Type B pancreatic cell (in vitro differentiated cells): ENCODE results near the gene SND1. TPM values are rescaled to one million over a fixed set of nuclear protein-coding genes. Genes with fewer than 3 reads are reported as not detected.
A peak's percentile ranks its signal among the peaks of the same experiment; 100 is the strongest.

ENCODE experiments used
- DNase-seq: peaks from one replicate; pipeline ENCODE4 v3.0.0; 2021; ENCODE audit warnings: mixed read lengths; ENCODE audit not compliant: unreplicated experiment; ENCODE audit errors: extremely low spot score
- H3K27ac Mint-ChIP-seq: 2 replicates; pipeline ENCODE4 v1.8.0; 2021; ENCODE audit warnings: mild to moderate bottlenecking, mixed read lengths
- H3K27me3 Mint-ChIP-seq: 2 replicates; pipeline ENCODE4 v1.8.0; 2021; ENCODE audit warnings: mixed read lengths
- H3K36me3 Mint-ChIP-seq: 2 replicates; pipeline ENCODE4 v1.8.0; 2021; ENCODE audit warnings: mixed read lengths
- H3K4me1 Mint-ChIP-seq: one replicate; pipeline ENCODE4 v1.8.0; 2021; ENCODE audit warnings: mixed read lengths; ENCODE audit not compliant: unreplicated experiment
- H3K4me3 Mint-ChIP-seq: 2 replicates; pipeline ENCODE4 v1.8.0; 2021; ENCODE audit warnings: mild to moderate bottlenecking, mixed read lengths
- H3K9me3 Mint-ChIP-seq: 2 replicates; pipeline ENCODE4 v1.8.0; 2021; ENCODE audit warnings: mixed read lengths
- CTCF ChIP-seq: fragments of 200-600 bp; sonication (generic); conservative IDR thresholded peaks from 2 replicates; pipeline ENCODE4 v1.5.0; 2021; ENCODE audit warnings: antibody characterized with exemption, mild to moderate bottlenecking
- total RNA-seq: library from RNA; stranded (reverse); gene quantifications from 2 replicates; pipeline ENCODE4 v1.2.1, GENCODE V29; 2021; ENCODE audit warnings: low replicate concordance

The SND1 gene
- total RNA-seq, 1 donor from 2014 or later, result 199 TPM

GRCh38 chr7:127904670-127904985 lies 252.6 kb downstream of the SND1 start:
- peaks cover 15% of the 10 kb centered on the region for H3K36me3 Mint-ChIP-seq
- H3K27ac Mint-ChIP-seq, result no peak overlapping the region
- no peaks in the 10 kb centered on the region for H3K9me3 Mint-ChIP-seq
- no peak for DNase-seq
- no peaks in the 10 kb centered on the region for H3K27me3 Mint-ChIP-seq
- peaks cover 54% of the 10 kb centered on the region for H3K4me1 Mint-ChIP-seq
- TF ChIP-seq CTCF, result no peak
- H3K4me3 Mint-ChIP-seq, result no peak overlapping the region

GRCh38 chr7:127905021-127905420 lies 253.0 kb downstream of the SND1 start:
- no peak for DNase-seq
- H3K36me3 Mint-ChIP-seq, result peaks cover 13% of the 10 kb centered on the region
- no peak for TF ChIP-seq CTCF
- peak overlapping the region; percentile 44 for H3K27ac Mint-ChIP-seq
- no peaks in the 10 kb centered on the region for H3K27me3 Mint-ChIP-seq
- no peak overlapping the region for H3K4me3 Mint-ChIP-seq
- H3K9me3 Mint-ChIP-seq, result no peaks in the 10 kb centered on the region
- peaks cover 51% of the 10 kb centered on the region for H3K4me1 Mint-ChIP-seq

GRCh38 chr7:127905491-127906330 lies 253.7 kb downstream of the SND1 start:
- H3K27me3 Mint-ChIP-seq, result no peaks in the 10 kb centered on the region
- DNase-seq, result no peak
- peaks cover 44% of the 10 kb centered on the region for H3K4me1 Mint-ChIP-seq
- H3K27ac Mint-ChIP-seq, result peak overlapping the region; percentile 44
- no peak for TF ChIP-seq CTCF
- H3K4me3 Mint-ChIP-seq, result no peak overlapping the region
- peaks cover 17% of the 10 kb centered on the region for H3K36me3 Mint-ChIP-seq
- no peaks in the 10 kb centered on the region for H3K9me3 Mint-ChIP-seq

DNA sequence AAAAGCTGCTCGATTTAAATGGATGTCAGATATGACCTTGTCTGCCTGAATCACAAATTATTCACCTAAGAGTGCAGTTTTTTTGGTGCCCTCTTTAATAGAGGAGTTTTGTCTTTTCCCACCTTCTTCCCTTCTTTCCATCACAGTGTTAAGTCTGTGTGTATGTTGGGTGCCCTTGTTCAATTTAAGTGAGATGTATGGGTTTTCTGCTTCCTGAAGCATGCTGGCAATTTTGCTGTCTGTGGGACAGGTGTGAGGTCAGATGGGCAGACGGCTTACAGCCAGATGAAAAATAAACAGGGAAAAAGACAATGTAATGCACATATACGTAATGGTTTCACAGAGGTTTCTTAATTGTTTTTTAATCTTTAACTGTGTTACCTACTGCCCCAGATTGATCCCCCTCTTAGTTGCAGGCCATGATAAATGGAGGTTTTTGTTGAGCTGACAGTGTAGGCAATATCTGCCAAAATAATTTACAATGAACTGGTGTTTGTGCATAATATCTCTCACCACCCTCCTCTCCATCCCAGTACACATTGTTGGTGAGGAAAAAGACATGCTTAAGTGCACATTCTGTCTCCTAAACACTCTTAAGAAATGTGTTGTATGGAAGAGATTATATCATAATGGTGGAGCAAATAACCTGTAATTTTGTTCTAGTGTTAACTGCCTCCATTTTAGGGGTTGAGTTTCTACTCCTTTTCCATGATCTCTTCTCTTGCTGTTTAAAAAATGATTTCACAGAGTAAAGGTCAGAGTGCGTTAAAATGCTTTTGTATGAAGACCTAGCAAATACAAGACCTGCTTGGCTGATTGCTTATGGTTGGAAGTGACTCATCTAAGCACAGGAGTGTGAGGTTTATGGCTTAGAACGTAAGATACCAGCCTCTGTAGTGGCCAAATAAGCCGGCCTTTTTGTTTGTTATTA lies 255.4 kb downstream of the SND1 start:
- Mint-ChIP-seq H3K27me3 (no peaks in the 10 kb centered on the region), H3K4me3 (peak overlapping the region; percentile 20), H3K36me3 (peaks cover 17% of the 10 kb centered on the region), H3K4me1 (peaks cover 33% of the 10 kb centered on the region), H3K27ac (peak overlapping the region; percentile 10), H3K9me3 (no peaks in the 10 kb centered on the region)
- DNase-seq, result no peak
- TF ChIP-seq CTCF, result no peak

- Mint-ChIP-seq H3K4me1 (peaks cover 33% of the 10 kb centered on the region), H3K36me3 (peaks cover 17% of the 10 kb centered on the region), H3K4me3 (no peak overlapping the region), H3K27me3 (no peaks in the 10 kb centered on the region), H3K27ac (peak overlapping the region; percentile 4), H3K9me3 (no peaks in the 10 kb centered on the region)
- no peak for DNase-seq
- no peak for TF ChIP-seq CTCF
Observed at GRCh38 chr7:127908430-127909258, 256.6 kb downstream of the SND1 start.
